IMR-90 (cell line): ENCODE data around the gene FCN1. TPM values are rescaled to one million over a fixed set of nuclear protein-coding genes. Genes with fewer than 3 reads are reported as not detected.

Source experiments
- ATAC-seq: fragments of 200-7000 bp; cut with Tn5 transposase; 2 replicates; pipeline ENCODE4 v1.9.1; 2020; ENCODE audit warnings: low read depth, mild to moderate bottlenecking, moderate library complexity
- BruUV-seq: library from RNA; stranded (reverse); fragments of 400-500 nt; replicated peaks from 2 replicates; lab custom pipeline; 2021; lab: Mats Ljungman, UMichigan
- CTCF ChIA-PET: fragments of 300-600 bp; formaldehyde crosslinking; extraction: SDS; loops from one replicate; lab custom pipeline; 2021; ENCODE audit warnings: antibody characterized with exemption; lab: Yijun Ruan, JAX
- POLR2A ChIA-PET: fragments of 300-600 bp; sonication (Branson Sonifier 250); formaldehyde crosslinking; loops from one replicate; lab custom pipeline; 2022; ENCODE audit warnings: antibody characterized with exemption; ENCODE audit not compliant: unreplicated experiment; lab: Charles Lee
- DNase-seq: peaks from one replicate; pipeline ENCODE4 v3.0.0; 2013
- H2AFZ ChIP-seq: replicated peaks from 2 replicates; pipeline ENCODE3; 2013; ENCODE audit warnings: low read length, mild to moderate bottlenecking; ENCODE audit not compliant: poor library complexity
- H2AK5ac ChIP-seq: 2 replicates; pipeline ENCODE4 v1.6.1; 2013; ENCODE audit warnings: low read depth, low read length, inconsistent platforms
- H2AK9ac ChIP-seq: replicated peaks from 2 replicates; pipeline ENCODE3; 2013; ENCODE audit warnings: mild to moderate bottlenecking, low read depth, low read length, moderate library complexity; ENCODE audit not compliant: poor library complexity
- H2BK120ac ChIP-seq: 2 replicates; pipeline ENCODE4 v1.6.1; 2013; ENCODE audit warnings: low read depth, low read length, inconsistent platforms
- H2BK15ac ChIP-seq: 3 replicates; pipeline ENCODE4 v1.6.1; 2013; ENCODE audit warnings: low read depth, low read length, inconsistent platforms
- H2BK20ac ChIP-seq: 2 replicates; pipeline ENCODE4 v1.6.1; 2013; ENCODE audit warnings: low read depth, mild to moderate bottlenecking, inconsistent platforms, low read length, moderate library complexity
- H2BK5ac ChIP-seq: 2 replicates; pipeline ENCODE4 v1.6.1; 2013; ENCODE audit warnings: mild to moderate bottlenecking, low read depth, low read length, inconsistent platforms; ENCODE audit not compliant: poor library complexity, severe bottlenecking
- H3K14ac ChIP-seq: replicated peaks from 2 replicates; pipeline ENCODE4 v1.6.1; 2013; ENCODE audit warnings: low read depth, low read length, inconsistent platforms
- H3K18ac ChIP-seq: 2 replicates; pipeline ENCODE4 v1.6.1; 2013; ENCODE audit warnings: low read depth, low read length, control low read depth
- H3K23ac ChIP-seq: 2 replicates; pipeline ENCODE4 v1.6.1; 2013; ENCODE audit warnings: low read depth, low read length, inconsistent platforms
- H3K27ac ChIP-seq: 2 replicates; pipeline ENCODE4 v1.5.1; 2013; ENCODE audit warnings: mild to moderate bottlenecking, control low read depth, low read length; ENCODE audit not compliant: insufficient read depth
- H3K27me3 ChIP-seq: 2 replicates; pipeline ENCODE4 v1.6.1; 2013; ENCODE audit warnings: low read length; ENCODE audit not compliant: control insufficient read depth, insufficient read depth
- H3K36me3 ChIP-seq: 2 replicates; pipeline ENCODE4 v1.6.1; 2013; ENCODE audit warnings: low read length, mixed read lengths; ENCODE audit not compliant: control insufficient read depth, insufficient read depth
- H3K4ac ChIP-seq: 2 replicates; pipeline ENCODE4 v1.6.1; 2013; ENCODE audit warnings: low read depth, low read length, inconsistent platforms
- H3K4me1 ChIP-seq: 2 replicates; pipeline ENCODE4 v1.6.1; 2013; ENCODE audit warnings: low read length, mixed read lengths; ENCODE audit not compliant: control insufficient read depth, insufficient read depth
- H3K4me2 ChIP-seq: 2 replicates; pipeline ENCODE4 v1.6.1; 2013; ENCODE audit warnings: low read depth, mild to moderate bottlenecking, control low read depth, low read length, moderate library complexity
- H3K4me3 ChIP-seq: 2 replicates; pipeline ENCODE4 v1.5.1; 2013; ENCODE audit warnings: low read depth, mild to moderate bottlenecking, control low read depth, low read length, moderate library complexity; ENCODE audit not compliant: insufficient read depth
- H3K56ac ChIP-seq: 2 replicates; pipeline ENCODE4 v1.6.1; 2013; ENCODE audit warnings: low read length, inconsistent platforms; ENCODE audit not compliant: insufficient read depth; ENCODE audit errors: extremely low read depth
- H3K79me1 ChIP-seq, 2 experiments: 2 replicates each; pipeline ENCODE4 v1.6.1; 2013; ENCODE audit warnings: low read length in 2 of 2, inconsistent platforms in 1 of 2, low read depth in 1 of 2
- H3K9ac ChIP-seq: 2 replicates; pipeline ENCODE4 v1.6.1; 2013; ENCODE audit warnings: low read depth, low read length, control low read depth
- H3K9me1 ChIP-seq: 2 replicates; pipeline ENCODE4 v1.6.1; 2013; ENCODE audit warnings: low read length, inconsistent platforms; ENCODE audit not compliant: insufficient read depth
- H3K9me3 ChIP-seq: 2 replicates; pipeline ENCODE4 v1.6.1; 2013; ENCODE audit warnings: low read length; ENCODE audit not compliant: control insufficient read depth, insufficient read depth
- H4K20me1 ChIP-seq: 2 replicates; pipeline ENCODE4 v1.6.1; 2013; ENCODE audit warnings: low read length, inconsistent platforms; ENCODE audit not compliant: insufficient read depth
- H4K5ac ChIP-seq: 2 replicates; pipeline ENCODE4 v1.6.1; 2013; ENCODE audit warnings: mild to moderate bottlenecking, low read depth, low read length, control low read depth
- H4K8ac ChIP-seq, 2 experiments: 2 replicates each; pipeline ENCODE4 v1.6.1; 2013; ENCODE audit warnings: low read depth in 2 of 2, low read length in 2 of 2, control low read depth in 1 of 2, inconsistent platforms in 1 of 2
- H4K91ac ChIP-seq: 2 replicates; pipeline ENCODE4 v1.6.1; 2013; ENCODE audit warnings: low read depth, low read length, inconsistent platforms; ENCODE audit not compliant: insufficient read depth
- CTCF ChIP-seq: conservative IDR thresholded peaks from 2 replicates; pipeline ENCODE4 v1.5.1; 2012; ENCODE audit warnings: mild to moderate bottlenecking, low read depth, low read length, improper control_type of control experiment
- RFX5 ChIP-seq: IDR thresholded peaks from 2 replicates; pipeline ENCODE4 v1.8.0; 2012; ENCODE audit warnings: low read depth, mild to moderate bottlenecking, low read length, moderate library complexity
- WGBS, 2 experiments: methylation state at CpG; one replicate each; pipeline versions ENCODE4 v1.1.5 to v1.1.7; 2013; ENCODE audit warnings: missing lambda C conversion rate in 2 of 2; ENCODE audit not compliant: insufficient read length in 1 of 2; ENCODE audit errors: extremely low coverage in 2 of 2; 5-methylcytosine and 5-hydroxymethylcytosine counted together
- dilution Hi-C: fragments of 300-500 bp; cut with HindIII; formaldehyde crosslinking; loops from one replicate; pipeline ENCODE4 v1.14.3; 2018; ENCODE audit warnings: low sequenced_read_pairs; ENCODE audit not compliant: unreplicated experiment
- in situ Hi-C: fragments of 300-500 bp; cut with MboI; formaldehyde crosslinking; loops from 3 replicates; pipeline ENCODE4 v1.14.3; 2019; ENCODE audit warnings: low sequenced_read_pairs, inconsistent platforms, mixed read lengths
- intact Hi-C: fragments of 100-400 bp; cut with micrococcal nuclease; formaldehyde crosslinking; loops from 2 replicates; pipeline ENCODE4 v1.10.0; 2022
- polyA plus RNA-seq, 3 experiments: library from polyadenylated mRNA; depleted of rRNA; stranded (reverse); fragments of >200 nt; gene quantifications; 2 replicates each; pipeline ENCODE4 v1.2.3, GENCODE V29; 2012; ENCODE audit warnings: low replicate concordance in 1 of 3
- total RNA-seq: library from RNA; depleted of rRNA; stranded (reverse); fragments of >200 nt; gene quantifications from 2 replicates; pipeline ENCODE4 v1.2.3, GENCODE V29; 2012

The FCN1 gene
- total and polyA plus RNA-seq, 2 of the 4 experiments (the other 2 are of a cell fraction), result not detected

GRCh38 chr9:134929193-134930158 is 11.8 kb upstream of the FCN1 start:
- Histone ChIP-seq H3K27ac (no peak overlapping the region), H3K27me3 (peaks cover 28% of the 10 kb centered on the region; the same call in 1 of the 2 replicates), H2BK120ac (no peak overlapping the region), H3K18ac (no peak overlapping the region), H4K5ac (no peak overlapping the region), H3K56ac (no peak overlapping the region), H2AK5ac (no peak overlapping the region), H3K4me1 (no peaks in the 10 kb centered on the region), H3K4ac (no peak overlapping the region), H3K36me3 (no peaks in the 10 kb centered on the region), H3K9me3 (no peaks in the 10 kb centered on the region), H2AFZ (no peak overlapping the region), H3K4me3 (no peak overlapping the region), H3K23ac (no peak overlapping the region), H4K91ac (no peak overlapping the region), H2BK5ac (no peak overlapping the region), H3K4me2 (no peak overlapping the region), H2BK20ac (no peak overlapping the region), H3K79me1 (no peaks in the 10 kb centered on the region), H4K20me1 (no peaks in the 10 kb centered on the region), H2AK9ac (no peak overlapping the region), H3K14ac (no peak overlapping the region), H3K9ac (no peak overlapping the region), H2BK15ac (no peak overlapping the region), H4K8ac (no peak overlapping the region), H3K9me1 (no peaks in the 10 kb centered on the region)
- 73% methylated on average over 3 of the region's 13 CpGs; no CpG with 5 or more reads in 1 of the 2 experiments for whole genome bisulfite sequencing, 2 experiments
- ATAC-seq (no peak), DNase-seq (no peak)
- CTCF ChIA-PET, result no interaction called here
- no TSS peak for BruUV-seq
- POLR2A ChIA-PET, result no interaction called here
- dilution Hi-C loops, result no loop called here
- intact Hi-C loops, result no loop called here
- TF ChIP-seq RFX5 (no peak), CTCF (no peak)
- in situ Hi-C loops, result no loop called here
